NCI-H1417 treated with DMSO at 0.1 percent for 48 hours (cell line): ENCODE measurements around the gene GPC5.
"Not testable (repeated sequence)": the region's sequence is repeated elsewhere in the genome, so short reads cannot be mapped to it uniquely, and the experiment has no call there.

ENCODE experiments used
- DNase-seq: peaks from one replicate; lab custom pipeline; 2025; lab: John Stamatoyannopoulos, UW

The GPC5 gene

DNA sequence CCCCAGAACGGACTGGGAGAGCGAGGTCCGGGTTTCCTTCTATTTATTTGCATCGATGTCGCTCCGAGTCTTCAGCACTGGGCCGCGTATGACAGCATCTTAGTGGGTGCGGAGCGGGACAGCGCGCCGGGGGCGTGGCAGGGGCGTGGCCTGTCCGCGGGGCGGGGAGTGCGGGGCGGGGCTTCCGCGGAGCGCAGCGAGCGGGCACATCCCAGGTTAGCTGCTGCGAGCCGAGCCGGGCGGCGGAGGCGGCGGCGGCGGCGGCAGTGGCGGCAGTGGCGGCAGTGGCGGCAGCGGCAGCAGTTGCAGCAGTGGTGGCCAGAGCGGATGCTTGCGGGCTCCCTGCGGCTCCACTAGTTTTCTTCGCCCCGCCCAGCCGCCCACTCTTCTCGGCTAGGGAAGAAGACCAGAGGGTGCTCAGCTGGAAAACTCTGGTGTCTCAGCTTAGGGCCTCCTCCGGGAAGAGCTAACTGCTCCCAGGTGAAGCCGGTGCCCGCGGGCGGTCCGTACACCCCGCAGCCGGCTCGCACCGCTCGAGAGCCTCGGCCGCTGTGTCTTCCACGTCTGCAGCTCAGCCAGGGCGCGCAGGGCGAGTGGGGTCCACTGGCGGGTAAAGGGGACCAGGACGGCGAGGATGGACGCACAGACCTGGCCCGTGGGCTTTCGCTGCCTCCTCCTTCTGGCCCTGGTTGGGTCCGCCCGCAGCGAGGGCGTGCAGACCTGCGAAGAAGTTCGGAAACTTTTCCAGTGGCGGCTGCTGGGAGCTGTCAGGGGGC, at the start of gene GPC5:
Gene GPC5 (plus strand): TSS at position 209 of the 776 bp plus-strand sequence.
- DNase-seq = no peak

DNA sequence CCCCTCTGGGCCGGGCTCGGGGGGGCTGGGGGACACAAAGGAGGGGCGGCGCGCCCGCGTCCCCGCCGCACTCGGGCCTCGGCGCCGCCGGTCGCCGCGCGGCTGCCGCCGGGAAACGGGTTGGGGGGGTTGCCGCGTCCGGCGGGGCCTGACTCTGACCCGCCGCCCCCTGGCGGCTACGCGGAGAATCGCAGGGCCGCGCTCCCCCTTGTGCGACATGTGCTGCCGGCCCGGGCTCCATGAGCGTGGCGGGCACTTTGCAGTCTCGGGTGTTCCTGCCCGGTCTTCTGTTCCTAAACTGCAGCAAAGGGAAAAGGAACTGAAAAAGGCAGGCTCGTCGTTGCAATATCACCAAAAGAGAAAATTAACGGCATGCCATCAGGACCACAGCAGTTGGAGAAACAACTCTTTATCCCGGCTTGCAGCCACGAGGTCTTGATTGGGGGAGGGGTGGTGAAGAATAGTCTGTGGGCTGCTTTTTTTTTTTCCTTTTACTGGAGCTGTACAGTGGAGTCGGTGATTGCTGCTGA, 49.5 kb upstream of the GPC5 start:
- peak; percentile 32 for DNase-seq

DNA sequence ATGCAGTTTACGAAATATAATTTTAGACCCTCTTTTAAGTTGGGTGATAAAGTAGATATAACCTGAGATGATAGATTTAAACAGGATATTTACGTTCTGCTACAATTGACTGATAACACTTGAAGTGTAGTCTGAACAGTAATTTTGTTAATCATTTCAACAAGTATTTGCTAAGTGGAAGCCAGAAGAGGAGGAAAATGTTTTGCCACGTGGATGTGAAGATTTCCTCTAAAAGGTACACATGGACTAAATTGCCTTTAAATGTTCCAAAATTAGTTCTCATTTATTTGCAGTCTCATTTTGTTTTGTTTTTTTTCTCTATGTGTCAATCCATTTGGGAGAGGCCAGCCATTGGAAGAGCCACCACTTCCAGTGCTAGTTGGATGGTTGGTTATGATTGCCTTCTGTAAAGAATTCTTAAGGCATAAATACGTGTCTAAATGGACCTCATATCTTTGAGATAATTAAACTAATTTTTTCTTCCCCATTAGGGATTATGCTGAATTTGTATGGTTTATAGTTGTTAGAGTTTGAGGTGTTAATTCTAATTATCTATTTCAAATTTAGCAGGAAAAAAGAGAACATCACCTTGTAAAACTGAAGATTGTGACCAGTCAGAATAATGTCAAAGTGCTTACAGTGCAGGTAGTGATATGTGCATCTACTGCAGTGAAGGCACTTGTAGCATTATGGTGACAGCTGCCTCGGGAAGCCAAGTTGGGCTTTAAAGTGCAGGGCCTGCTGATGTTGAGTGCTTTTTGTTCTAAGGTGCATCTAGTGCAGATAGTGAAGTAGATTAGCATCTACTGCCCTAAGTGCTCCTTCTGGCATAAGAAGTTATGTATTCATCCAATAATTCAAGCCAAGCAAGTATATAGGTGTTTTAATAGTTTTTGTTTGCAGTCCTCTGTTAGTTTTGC, 48.2 kb upstream of the GPC5 start:
- DNase-seq = no peak

DNA sequence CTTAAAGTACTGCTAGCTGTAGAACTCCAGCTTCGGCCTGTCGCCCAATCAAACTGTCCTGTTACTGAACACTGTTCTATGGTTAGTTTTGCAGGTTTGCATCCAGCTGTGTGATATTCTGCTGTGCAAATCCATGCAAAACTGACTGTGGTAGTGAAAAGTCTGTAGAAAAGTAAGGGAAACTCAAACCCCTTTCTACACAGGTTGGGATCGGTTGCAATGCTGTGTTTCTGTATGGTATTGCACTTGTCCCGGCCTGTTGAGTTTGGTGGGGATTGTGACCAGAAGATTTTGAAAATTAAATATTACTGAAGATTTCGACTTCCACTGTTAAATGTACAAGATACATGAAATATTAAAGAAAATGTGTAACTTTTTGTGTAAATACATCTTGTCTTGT, 47.3 kb upstream of the GPC5 start:
- DNase-seq = no peak

DNA sequence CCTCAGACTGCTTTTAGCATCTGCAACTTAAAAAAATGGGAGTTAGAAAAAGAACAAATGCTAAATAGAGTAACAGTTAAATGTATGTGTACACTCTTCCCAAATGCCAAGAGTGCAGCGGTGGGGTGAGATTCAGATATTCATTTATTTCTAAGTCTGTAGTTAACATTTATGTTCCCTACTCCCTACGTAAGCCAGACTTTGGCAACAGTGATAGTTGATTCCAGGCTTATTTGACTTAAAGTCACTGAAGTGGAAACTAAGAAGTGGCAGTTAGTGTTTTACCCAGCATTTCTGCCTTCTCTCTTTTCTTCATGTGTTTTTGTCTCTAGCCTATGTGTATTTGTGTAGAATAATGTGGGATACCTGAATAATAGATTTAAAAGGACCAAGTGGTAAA, 46.4 kb upstream of the GPC5 start:
- DNase-seq = no peak

- not testable (repeated sequence) for DNase-seq
These were observed 45.5 kb upstream of the GPC5 start for GRCh38 chr13:91352891-91353290.

GRCh38 chr13:91353494-91353893, 44.9 kb upstream of the GPC5 start:
- DNase-seq = no peak

DNA sequence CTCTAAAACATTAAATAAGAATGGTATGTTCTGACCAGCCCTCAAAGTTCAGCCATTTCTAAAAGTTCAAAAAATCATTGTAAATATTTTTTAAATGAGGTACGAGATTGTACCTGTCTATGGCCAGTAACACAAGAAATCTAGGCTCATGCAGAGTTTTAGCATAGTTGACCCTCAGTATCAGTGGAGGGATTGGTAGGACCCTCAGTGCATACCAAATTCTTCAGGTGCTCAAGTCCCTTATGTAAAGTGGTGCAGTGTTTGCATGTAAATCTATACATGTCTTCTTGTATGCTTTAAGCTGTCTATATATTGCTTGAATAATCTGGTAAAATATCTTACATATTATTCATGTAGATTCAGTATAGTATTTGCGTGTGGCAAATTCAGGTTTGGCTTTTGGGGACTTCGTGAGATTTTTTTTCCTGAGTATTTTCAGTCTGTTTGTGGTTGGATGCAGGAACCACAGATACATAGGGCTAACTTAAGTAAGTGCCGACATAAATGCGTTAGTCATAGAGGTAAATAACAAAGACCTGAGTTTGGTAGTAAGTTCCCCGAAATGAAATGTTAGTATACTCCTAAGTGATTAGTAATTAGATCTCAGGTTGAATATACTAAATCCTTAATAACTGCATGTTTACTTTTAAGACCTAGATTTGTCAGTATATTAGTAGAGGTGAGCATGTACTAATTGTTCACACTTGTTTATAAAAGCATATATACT, 43.2 kb upstream of the GPC5 start:
- no peak for DNase-seq

DNA sequence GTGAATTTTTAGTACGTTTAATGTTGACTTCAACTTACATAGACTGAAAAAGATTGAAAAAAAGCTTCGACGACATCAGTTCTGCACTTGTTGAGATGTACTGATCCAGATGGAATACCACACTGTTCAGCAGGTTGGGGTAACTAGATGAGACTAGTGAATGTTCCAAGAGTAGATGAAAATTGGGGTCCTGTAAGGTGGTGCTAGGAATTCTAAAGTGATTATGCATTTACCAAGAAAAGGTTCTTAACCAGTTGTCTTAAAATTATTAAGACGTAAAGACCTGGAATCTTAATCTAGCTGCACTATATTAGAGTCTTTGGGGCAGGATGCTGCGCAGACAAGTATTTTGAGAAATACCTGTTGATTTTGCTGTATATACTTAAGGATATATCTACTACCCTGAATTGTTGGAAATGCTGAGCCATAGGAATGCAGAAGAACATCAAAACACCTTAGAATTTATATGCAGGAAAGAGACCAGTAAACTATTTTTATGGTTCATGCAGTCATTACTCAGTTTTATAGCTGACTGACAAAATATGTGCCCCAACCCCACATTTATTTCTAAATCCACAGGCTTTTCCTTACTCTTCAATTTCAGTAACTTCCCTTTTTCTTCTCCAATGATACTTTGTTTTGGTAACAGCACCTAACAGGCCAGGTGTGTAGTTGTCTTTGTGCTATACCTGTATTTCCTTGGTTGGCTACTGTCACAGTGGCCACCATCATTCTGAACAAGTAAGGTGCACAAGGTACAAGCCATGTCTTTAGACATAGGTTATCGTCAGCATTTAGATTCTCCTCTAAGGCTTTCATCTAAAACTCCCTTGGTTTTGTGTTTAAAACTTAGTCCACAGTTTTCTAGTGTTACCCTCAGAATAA, 42.4 kb upstream of the GPC5 start:
- no peak for DNase-seq

- DNase-seq = no peak
These were observed 41.4 kb upstream of the GPC5 start for GRCh38 chr13:91356919-91357612.

DNA sequence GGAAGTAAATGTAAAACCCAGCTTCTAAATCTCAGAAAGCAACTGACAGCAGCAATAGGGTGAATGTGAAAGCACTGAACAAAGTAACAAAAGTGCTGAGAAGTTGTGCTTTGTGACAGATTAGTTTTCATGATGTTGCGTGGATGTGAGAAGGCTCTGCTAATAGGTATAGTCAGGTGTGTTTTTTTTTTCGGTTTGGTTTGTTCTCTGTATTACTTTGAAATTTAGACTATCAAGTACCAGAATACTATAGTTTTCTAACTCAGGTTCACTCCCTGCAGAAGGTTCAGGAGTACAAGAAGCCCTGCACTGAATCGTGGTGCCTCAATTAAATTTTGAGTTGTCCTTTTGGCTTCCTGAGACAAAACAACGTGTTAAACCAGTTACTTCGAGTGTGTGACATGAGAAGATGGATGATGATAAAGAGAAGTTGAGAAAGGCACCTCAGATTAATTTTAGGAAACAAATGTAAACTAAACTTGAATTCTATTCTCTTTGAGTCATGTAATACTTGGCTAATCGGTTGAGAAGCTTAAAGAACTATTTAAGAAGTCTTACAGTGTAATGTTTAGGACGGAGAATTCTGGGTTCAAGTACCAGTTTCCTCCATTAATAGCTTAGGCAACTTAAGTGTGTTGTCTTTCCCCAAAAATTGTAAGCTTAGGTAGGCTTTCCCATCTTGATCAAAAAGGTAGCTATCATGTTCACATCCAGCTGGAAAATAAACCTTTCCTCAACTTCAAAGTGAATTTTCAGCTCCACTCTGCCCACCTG, 40.6 kb upstream of the GPC5 start:
- no peak for DNase-seq

GRCh38 chr13:91358387-91358782, 40.0 kb upstream of the GPC5 start:
- DNase-seq = no peak

DNA sequence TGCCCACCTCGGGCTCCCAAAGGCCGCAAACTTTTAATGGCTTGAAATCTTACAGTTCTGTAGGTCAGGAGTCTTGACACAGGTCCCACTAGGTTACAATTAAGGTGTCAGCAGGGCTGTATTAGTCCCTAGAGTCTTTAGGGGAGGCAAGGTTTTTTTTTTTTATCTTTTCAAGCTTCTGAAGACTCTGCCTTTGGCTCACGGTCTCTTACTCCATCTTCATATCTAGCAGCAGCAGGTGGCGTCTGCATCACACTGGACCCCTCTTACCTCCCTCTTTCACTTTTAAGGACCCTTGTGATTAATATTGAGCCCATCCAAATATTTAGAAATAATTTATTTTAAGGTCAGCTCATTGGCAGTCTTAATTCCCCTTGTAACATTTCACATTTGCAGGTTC, 39.3 kb upstream of the GPC5 start:
- DNase-seq = no peak

- no peak for DNase-seq
These were observed 38.8 kb upstream of the GPC5 start for GRCh38 chr13:91359631-91360030.

DNA sequence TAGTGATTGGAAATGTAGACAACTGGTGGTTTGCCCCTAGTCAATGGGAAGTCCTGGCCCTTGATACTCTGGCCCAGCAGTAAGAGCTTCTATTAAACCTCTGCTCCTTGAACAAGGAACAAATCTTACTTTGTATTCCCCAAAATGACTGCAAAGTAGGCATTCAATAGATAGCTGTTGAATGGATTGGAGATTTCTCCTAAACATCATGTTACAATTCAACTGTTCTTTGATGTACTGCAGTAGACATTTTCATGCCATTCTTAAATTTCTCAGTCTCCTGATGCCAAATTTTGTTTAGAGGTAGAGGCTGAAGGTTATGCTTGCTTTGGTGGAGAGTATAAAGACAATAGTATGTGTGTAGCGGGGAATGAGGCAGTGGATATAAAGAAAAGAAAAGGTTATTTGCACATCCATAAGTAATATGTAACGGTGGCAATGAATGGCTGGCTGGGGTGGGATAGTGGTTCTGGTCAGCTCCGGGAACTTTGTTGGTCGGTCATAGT, 38.1 kb upstream of the GPC5 start:
- DNase-seq = no peak

- no peak for DNase-seq
These were observed 36.6 kb upstream of the GPC5 start for GRCh38 chr13:91361755-91362271.

DNA sequence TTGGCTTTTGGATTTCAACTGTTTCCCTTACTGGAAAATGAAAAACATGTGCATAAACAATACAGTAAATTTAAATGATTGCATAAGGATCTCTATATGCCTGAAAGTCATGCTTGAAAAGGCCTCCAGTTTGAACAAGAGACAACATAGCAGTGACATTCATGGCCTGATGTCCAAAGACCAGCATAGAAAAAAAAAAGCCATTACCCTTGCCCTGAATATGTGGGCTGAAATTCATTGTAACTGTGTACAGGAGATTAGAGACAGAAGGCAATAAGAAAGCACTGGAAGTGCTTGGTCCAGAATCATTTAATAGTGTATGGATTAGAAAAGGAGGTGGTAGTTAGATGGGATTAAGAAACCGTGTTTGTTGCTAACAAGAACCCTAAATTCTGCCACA, 35.5 kb upstream of the GPC5 start:
- no peak for DNase-seq

DNA sequence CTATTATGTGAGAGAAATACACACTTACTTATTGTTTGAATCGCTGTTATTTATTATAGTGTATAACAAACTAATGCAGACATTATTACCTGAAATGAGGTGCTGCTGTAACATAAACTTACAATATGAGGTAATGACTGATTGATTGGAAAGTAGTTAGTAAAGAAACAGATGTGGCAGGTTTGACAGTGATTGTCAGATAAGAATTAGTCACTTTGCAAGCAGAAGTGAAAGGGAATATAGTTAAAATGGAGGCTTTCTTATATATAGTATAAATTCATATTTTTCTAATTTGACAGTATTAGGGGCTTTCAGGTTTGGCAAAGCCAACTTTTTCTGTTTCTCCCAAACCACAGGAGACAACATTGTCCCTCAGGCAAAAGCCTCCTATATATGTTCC, 30.3 kb upstream of the GPC5 start:
- DNase-seq = no peak

GRCh38 chr13:91368676-91369440, 29.6 kb upstream of the GPC5 start:
- no peak for DNase-seq
